B cell (primary cell): ENCODE data around the gene TMEM207.

ENCODE experiments used
- EZH2 ChIP-seq: IDR thresholded peaks from 2 replicates; pipeline ENCODE4 v1.6.1; 2012; ENCODE audit warnings: borderline replicate concordance, low read depth, mild to moderate bottlenecking, moderate library complexity, low read length; ENCODE audit not compliant: insufficient read depth, poor library complexity, severe bottlenecking
- TF ChIP-seq, protein P1 (sequence below): fragments of 200-600 bp; IDR thresholded peaks from one replicate; pipeline ENCODE4 v1.8.0; 2022; ENCODE audit warnings: antibody characterized with exemption, mild to moderate bottlenecking

DNA sequence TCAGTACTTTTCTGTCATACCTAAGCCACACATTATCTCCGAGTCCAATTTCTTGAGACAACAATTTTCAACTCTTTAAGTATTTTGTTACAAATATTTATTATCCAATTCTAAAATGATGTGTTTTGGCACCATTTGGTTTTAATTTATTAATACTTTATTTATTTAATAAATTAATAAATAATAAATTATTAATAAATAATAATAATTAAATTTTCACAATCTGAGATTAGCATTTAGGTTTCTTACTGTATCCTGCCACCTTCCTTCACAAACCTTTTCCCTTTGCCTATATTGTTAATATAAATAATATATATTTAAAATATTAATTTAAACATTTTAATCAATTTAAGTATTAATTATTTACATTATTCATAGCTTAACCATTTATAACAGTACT lies 23.9 kb downstream of the TMEM207 start:
- TF ChIP-seq, protein P1, sequence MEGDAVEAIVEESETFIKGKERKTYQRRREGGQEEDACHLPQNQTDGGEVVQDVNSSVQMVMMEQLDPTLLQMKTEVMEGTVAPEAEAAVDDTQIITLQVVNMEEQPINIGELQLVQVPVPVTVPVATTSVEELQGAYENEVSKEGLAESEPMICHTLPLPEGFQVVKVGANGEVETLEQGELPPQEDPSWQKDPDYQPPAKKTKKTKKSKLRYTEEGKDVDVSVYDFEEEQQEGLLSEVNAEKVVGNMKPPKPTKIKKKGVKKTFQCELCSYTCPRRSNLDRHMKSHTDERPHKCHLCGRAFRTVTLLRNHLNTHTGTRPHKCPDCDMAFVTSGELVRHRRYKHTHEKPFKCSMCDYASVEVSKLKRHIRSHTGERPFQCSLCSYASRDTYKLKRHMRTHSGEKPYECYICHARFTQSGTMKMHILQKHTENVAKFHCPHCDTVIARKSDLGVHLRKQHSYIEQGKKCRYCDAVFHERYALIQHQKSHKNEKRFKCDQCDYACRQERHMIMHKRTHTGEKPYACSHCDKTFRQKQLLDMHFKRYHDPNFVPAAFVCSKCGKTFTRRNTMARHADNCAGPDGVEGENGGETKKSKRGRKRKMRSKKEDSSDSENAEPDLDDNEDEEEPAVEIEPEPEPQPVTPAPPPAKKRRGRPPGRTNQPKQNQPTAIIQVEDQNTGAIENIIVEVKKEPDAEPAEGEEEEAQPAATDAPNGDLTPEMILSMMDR, result no peak
- TF ChIP-seq EZH2, result no peak
